NCI-H1436 treated with DMSO at 0.1 percent for 48 hours (cell line): ENCODE measurements around the gene TBRG4.
"Not testable (repeated sequence)": the region's sequence is repeated elsewhere in the genome, so short reads cannot be mapped to it uniquely, and the experiment has no call there.

Experiments
- DNase-seq: peaks from one replicate; lab custom pipeline; 2025; lab: John Stamatoyannopoulos, UW

Gene TBRG4

GRCh38 chr7:45111298-45112223 is at the start of gene TBRG4:
Gene TBRG4, minus strand, starts transcription at chr7:45111697. Its CDS starts 2,460 bp downstream, at chr7:45109237.
- DNase-seq, result peak; percentile 64

DNA sequence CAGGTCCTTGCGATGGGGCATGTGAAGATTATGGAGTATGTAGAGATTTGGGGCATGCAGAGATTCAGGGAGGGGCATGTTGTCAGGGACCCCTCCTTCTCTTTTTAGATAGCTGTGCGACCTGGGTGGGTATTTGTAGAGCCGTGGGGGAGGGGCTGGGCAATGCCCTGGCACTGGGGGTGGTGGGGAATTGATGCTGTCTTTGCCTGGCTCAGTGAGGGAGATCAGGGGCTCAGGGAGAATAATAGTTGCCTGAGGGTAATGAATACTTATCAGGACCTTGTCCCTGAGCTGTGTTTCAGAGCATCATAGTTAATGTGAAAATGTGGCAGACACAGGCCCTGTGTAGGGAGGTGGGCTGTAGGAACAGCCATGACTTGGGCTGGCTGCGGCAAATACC is 49.6 kb upstream of the TBRG4 start:
- no peak for DNase-seq

- no peak for DNase-seq
These were observed 49.0 kb upstream of the TBRG4 start for GRCh38 chr7:45160417-45160881.

- no peak for DNase-seq
These were observed 47.8 kb upstream of the TBRG4 start for GRCh38 chr7:45159296-45159695.

GRCh38 chr7:45158471-45158870 is 47.0 kb upstream of the TBRG4 start:
- DNase-seq, result no peak

- DNase-seq, result no peak
These were observed 46.3 kb upstream of the TBRG4 start, which contains the start of gene RAMP3 for GRCh38 chr7:45157653-45158401. Gene RAMP3, plus strand, starts transcription at chr7:45157791. Its CDS starts 38 bp downstream, at chr7:45157829.

DNA sequence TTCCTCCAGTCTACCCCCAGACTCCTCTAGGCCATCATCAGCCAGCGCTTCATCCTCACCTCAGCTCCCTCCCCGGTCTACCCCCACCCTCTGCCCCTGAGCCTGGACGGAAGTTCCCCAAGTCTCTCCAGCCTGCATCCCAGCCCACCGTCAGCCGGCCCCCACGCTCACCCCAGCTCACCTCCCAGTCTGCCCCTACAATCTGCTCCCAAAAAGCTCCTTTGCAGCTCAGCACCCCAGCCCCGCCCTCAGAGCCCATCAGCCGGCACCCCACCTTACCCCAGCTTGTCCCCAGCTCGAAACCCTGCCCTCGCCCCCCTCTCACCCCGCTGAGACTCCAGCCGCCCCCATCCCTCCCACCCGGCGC is 45.8 kb upstream of the TBRG4 start:
- DNase-seq, result no peak

DNA sequence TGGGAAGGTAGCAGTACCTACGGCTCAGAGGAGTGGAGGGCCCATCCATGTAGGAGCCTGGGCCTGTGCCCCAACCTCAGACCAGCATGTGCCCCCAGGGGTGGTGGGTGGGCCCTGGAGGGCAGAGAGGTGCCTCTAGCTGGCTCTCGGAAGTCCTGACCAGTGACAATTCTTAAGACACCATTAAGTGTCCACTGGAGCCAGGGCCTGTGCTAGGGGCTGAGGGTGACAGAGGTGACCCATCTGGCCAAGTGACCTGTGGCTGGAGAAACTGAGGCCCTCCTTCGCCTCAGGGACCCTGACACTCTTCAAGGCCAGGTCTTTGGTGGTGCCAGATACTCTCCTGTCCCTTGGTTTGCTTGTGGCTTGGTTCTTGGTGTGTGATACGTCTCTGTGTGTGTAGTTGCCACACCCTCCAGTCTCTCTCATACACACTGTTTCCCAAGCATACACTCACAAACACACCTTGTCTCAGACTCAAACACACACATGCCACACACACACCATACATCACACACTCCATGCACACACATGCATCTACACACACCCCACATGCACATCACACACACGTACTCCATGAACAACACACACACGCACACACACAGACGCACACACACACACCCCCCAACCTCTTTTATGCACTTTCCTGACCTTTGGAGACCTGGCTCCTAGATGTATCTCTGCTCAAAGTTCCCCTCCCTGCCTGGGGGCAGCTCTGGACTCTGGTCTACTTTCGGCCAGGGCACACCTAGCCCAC is 45.2 kb upstream of the TBRG4 start:
- DNase-seq, result no peak

GRCh38 chr7:45155941-45156340 is 44.4 kb upstream of the TBRG4 start:
- no peak for DNase-seq

- no peak for DNase-seq
These were observed 43.9 kb upstream of the TBRG4 start for GRCh38 chr7:45155357-45155900.

GRCh38 chr7:45153861-45154260 is 42.4 kb upstream of the TBRG4 start:
- not testable (repeated sequence) for DNase-seq

- DNase-seq, result no peak
These were observed 41.7 kb upstream of the TBRG4 start for GRCh38 chr7:45153233-45153632.

GRCh38 chr7:45151967-45152366 is 40.5 kb upstream of the TBRG4 start:
- DNase-seq, result no peak

DNA sequence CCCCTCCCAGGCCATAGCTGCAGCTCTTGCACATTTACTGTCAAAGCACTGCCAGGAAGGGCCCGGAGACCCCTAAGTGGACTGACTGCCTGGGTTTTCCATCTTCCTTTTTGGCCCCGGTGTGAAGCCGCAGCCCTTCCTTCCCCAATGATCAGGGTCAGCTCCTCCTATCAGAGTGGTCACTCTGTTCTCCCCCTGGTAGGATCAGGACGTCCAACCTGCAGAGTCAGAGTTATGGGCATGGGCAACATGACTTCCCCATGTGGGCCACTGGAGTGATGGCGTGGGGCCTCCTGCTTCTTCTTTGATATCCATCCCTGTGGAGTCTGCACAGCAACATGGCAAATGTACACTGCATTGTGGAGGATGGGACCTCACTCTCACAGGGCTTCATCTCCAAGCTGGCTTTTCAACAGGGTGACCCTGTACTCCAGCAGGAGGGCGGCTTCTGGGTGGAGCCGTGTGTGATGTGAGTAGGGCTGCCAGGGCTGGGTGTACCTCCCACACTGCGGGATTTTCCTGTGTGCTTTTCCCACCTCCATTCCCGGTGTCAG is 39.7 kb upstream of the TBRG4 start:
- no peak for DNase-seq

- no peak for DNase-seq
These were observed 38.7 kb upstream of the TBRG4 start for GRCh38 chr7:45150199-45150598.

DNA sequence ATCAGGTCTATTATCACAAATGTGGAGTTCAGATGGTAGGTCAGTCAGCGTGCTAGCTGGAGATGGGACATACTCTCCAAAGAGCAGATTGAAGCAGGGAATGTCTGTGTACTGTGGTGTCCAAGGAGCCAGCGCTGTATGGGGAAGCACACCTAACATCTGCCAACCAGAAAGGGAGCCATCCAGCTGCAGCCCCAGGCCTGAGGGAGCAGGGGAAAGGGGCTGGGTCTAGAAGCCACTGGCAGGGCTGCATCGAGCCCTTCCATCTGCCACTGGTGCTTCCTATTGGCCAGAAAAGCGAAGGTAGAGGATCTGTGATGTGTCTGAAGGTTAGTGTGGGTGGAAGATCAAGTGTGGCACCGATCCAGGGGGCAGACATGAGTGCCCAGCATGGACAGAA is 38.1 kb upstream of the TBRG4 start:
- DNase-seq, result no peak

DNA sequence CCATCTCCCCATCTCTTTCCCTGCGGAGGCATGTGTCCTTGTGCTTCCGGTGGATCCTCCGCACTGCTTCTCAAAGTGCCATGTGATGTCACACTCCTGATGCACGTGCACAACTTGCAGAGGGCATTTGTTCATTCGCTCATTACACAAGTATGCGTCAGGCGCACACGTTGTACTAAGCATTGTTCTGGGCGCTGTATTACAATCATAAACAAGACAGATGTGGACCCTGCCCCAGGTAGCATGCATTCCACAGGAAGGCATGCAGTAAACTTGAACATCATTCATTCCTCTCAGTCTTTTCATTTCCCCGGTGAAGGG is 37.1 kb upstream of the TBRG4 start:
- no peak for DNase-seq

- DNase-seq, result no peak
These were observed 36.6 kb upstream of the TBRG4 start for GRCh38 chr7:45147858-45148652.

DNA sequence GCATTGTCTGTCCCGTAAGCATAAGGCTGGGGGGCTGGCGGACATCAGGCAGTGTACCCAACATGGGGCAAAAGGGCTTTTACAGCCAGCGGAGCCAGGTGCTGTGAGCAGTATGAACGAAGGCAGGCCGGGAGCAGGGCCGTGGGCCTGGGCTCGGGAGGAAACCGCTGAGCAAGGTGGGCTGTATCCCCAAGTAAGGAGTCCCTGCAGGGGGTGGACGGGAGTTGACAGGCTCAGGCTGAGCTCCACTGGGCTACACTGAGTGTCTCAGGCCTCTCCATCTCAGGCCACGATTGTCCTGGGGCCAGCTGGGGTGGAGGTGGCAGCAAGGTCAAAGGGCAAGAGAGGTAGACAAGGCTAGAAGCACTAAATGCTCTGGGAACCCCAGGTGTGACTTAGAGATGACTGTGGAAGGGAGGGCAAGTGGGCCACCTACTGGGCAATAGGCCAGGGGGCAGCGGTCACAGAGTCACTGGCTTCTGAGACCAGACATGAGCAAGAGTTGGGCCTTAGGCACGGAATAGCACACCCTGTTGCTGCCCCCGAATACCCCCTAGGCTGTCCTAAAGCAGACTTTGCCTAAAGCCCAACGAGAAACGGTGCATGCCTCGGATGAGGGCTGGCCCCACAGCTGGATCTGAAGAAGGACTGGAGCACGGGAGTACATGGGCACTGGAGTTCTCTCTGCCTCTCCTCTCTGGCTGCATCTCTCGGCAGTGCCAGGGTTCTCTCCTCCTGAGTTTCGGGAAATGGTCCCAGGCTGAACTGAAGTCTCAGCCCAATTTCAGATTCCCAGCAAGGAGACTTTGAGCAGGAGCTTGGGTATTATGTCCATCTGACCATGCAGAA is 35.3 kb upstream of the TBRG4 start:
- DNase-seq, result no peak

DNA sequence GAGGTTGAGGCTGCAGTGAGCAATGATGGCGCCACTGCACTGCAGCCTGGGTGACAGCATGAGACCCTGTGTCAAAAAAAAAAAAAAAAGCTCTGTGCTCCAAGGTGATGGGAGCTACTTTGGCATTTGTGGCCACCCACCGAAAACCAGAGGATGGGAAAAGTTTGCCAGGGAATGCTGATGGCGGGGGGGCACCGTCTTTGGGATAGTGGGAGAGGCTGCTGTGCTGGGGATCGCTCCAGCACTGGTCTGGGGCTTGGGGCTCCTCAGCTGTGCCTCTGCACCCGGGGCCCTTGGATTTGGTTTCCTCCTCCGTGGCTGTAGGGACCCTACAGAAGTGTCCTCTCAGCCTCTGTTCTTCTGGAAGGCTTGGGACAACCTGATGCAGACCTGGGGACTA is 34.4 kb upstream of the TBRG4 start:
- no peak for DNase-seq
